HL-60/S4 treated with retinoic acid at 250 ng/mL for 4 days and 3 days (cell line): Measurements from ENCODE around the gene NGDN.

ENCODE experiments used
- in situ Hi-C: fragments of 300-500 bp; cut with MboI; formaldehyde crosslinking; loops from 2 replicates; pipeline ENCODE4 v1.7.0; 2022; ENCODE audit warnings: low sequenced_read_pairs

NGDN gene

GRCh38 chr14:23518709-23519108 lies 49.2 kb downstream of the NGDN start:
- in situ Hi-C loops = no loop called here

- in situ Hi-C loops = no loop called here
Measured at GRCh38 chr14:23520899-23521533, 51.5 kb downstream of the NGDN start.

- in situ Hi-C loops = no loop called here
Measured at GRCh38 chr14:23521785-23522640, 52.5 kb downstream of the NGDN start.

- in situ Hi-C loops = no loop called here
Measured at GRCh38 chr14:23522643-23523198, 53.2 kb downstream of the NGDN start.

GRCh38 chr14:23523229-23524016 lies 53.9 kb downstream of the NGDN start:
- in situ Hi-C loops = no loop called here

- in situ Hi-C loops = no loop called here
Measured at GRCh38 chr14:23524954-23525353, 55.5 kb downstream of the NGDN start.

GRCh38 chr14:23525611-23526010 lies 56.1 kb downstream of the NGDN start:
- in situ Hi-C loops = no loop called here
